NCI-H524 (cell line): ENCODE measurements around the gene ARSG.
"Not testable (repeated sequence)": the region's sequence is repeated elsewhere in the genome, so short reads cannot be mapped to it uniquely, and the experiment has no call there.

Experiments
- DNase-seq, 2 experiments: peaks; one replicate each; lab custom pipeline; 2025; lab: John Stamatoyannopoulos, UW

The ARSG gene

DNA sequence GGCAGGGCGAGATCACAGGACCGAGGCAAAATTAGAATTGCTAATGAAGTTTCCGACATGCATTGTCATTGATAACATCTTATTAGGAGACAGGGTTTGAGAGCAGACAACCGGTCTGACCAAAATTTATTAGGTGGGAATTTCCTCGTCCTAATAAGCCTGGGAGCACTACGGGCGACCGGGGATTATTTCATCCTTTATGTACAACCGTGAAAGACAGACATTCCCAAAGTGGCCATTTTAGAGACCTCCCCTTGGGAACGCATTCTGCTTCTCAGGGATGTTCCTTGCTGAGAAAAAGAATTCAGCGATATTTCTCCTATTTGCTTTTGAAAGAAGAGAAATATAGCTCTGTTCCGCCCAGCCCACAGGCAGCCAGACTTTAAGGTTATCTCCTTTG lies 40.6 kb downstream of the ARSG start:
- not testable (repeated sequence) for DNase-seq

DNA sequence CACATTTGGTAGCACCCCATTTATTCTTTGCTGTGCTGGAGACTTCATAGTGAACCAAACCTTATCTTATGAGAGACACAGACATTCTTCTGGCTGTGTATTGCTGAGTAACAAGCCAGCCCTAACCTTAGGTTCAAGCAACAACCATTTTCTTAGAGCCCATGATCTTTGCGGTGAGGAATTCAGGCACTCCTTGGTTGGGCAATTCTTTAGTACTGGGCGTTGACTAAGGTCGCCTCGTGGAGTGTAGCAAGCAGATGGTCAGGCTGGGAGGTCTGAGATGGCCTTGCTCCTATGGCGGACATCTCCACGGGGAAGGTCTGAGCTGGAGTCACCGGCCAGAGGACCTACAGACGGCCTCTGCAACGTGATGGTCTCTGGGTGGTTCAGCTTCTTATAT lies 43.1 kb downstream of the ARSG start:
- no peak for DNase-seq

DNA sequence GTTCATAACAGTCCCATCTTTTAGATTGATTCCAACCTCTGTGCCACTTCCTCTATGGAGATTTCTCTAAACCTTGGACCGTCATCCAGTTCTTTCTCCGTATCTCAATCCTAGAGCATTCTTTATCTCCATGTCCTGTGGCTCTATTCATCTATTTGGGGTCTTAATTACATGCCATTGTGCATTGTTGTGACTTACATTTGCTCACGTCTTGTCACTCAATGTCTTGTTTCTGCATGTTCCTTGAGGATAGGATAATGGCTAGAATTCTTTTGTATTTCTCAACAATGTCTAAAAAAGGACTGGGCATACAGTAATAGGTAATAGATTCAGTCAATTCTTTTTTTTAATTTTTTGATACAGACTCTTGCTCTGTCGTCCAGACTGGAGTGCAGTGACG lies 50.2 kb downstream of the ARSG start:
- DNase-seq: no peak

- DNase-seq: no peak
Observed at GRCh38 chr17:68343976-68344375, 52.7 kb downstream of the ARSG start.

DNA sequence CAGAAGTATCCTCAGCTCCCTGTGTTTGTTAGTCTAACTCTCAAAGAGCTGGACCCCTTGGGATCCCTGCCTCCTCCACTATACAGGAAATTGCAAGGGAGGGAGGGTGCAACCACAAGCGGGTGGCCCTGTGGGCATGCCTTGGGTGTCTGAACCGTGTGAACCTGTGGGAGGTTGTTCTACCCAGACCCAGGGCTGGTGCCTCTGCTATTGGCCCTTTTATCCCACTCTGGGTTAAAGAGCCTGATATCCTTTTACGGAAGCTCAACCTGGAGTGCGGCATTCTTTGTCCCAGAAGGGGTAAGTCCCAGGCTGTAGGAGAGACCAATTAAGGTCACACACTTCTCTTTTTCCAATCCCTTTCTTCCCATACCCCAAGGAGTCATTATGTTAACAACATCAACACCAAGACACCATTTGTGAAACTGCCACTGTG lies 53.4 kb downstream of the ARSG start:
- DNase-seq: no peak

DNA sequence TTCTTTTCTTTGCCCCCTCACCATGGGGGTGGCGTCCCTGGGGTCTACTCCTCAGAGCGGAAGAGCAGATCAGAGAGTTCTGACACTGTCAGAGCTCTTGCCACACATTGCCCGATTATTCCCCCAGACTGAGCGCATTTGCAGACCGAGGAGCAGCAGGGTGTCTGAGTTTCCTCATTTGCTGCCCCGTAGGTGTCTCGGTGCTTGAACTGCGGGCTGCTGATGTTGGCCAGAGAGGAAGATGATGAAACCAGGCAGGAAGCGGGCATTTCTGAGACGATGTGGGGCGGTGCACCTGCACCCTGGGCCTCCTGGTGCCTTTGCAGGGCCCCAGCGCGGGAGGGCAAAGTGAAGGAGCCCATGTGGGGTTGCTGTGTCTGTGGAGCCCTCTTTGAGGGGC lies 55.2 kb downstream of the ARSG start:
- no peak for DNase-seq

DNA sequence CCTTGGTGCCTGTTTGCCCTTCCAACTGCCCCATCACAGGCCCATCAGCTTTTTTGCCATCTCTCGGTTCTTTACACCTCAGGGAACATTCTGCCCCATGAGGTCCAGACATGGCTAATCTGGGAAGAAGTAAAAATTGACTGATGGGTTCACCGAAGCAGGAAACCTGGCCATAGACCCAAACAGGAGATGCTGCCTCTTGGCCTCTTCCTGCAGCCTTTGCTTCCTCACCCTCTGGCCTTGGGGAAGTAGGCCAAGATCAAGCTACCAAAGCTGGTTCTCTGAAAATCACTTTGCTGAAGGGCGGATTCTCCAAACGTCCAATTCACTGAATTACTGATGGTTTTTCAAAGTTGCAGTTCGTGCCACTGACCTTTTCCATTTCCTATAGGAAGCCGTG lies 56.1 kb downstream of the ARSG start:
- DNase-seq: no peak

DNA sequence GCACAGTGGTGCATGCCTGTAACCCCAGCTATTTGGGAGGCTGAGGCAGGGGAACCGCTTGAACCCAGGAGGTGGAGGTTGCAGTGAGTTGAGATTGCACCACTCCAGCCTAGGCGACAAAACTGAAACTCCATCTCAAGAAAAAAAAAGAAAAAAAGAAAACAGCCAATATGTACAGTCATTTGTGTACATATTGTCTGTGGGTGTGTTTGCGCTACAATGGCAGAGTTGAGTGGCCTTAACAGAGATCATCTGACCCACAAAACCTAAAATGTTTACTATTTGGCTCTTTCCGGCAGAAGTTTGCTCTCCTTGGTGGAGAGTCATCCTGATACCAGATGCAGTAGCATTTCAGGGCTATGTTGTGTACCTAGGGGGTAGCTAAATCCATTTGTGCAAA lies 57.9 kb downstream of the ARSG start:
- no peak for DNase-seq

DNA sequence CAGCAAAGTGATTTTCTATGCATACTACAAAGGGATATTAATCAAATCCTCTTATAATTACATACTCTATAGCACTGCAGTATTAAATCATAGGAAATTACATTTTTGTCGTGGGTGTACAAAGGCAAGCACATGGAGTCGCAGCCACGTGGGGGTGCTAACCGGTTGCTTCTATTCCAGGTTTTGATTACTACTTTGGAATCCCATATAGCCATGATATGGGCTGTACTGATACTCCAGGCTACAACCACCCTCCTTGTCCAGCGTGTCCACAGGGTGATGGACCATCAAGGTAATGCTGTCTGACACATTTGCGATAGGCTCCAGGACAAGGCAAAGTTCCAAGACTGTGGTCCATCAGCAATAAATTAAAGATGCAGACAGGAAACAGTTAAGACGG lies 60.1 kb downstream of the ARSG start:
- no peak for DNase-seq

GRCh38 chr17:68352041-68352440 lies 60.7 kb downstream of the ARSG start:
- no peak for DNase-seq

- not testable (repeated sequence) for DNase-seq
Observed at GRCh38 chr17:68352671-68353070, 61.4 kb downstream of the ARSG start.

- no peak for DNase-seq
Observed at GRCh38 chr17:68353111-68353521, 61.8 kb downstream of the ARSG start.

GRCh38 chr17:68354311-68354710 lies 63.0 kb downstream of the ARSG start:
- DNase-seq: not testable (repeated sequence)

GRCh38 chr17:68355108-68355507 lies 63.8 kb downstream of the ARSG start:
- not testable (repeated sequence) for DNase-seq

DNA sequence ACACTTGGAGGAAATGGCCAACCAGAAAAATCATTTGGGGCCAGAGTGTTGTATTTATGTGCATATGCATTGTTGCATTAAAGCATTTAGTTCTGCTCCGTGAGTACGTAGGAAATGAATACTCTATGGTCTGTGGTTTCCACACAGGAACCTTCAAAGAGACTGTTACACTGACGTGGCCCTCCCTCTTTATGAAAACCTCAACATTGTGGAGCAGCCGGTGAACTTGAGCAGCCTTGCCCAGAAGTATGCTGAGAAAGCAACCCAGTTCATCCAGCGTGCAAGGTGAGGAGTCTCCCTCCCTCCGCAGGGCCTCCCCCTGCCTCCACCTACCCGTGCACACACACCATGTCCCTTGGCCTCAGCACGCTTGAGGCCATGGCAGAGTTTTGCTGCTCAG lies 65.2 kb downstream of the ARSG start:
- no peak for DNase-seq

GRCh38 chr17:68356949-68357455 lies 65.7 kb downstream of the ARSG start:
- no peak for DNase-seq

DNA sequence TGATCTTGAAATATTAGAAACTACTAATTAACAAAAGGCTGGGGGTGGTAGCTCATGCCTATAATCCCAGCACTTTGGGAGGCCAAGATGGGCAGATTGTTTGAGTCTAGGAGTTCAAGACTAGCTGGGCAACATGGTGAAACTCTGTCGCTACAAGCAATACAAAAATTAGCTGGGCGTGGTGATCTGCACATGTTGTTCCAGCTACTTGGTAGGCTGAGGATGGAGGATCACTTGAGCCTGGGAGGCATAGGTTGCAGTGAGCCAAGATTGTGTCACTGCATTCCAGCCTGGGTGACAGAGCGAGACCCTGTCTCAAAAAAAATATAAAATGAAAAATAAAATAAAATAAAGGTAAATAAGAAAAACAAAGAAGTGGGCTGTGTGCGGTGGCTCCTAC lies 66.6 kb downstream of the ARSG start:
- no peak for DNase-seq

DNA sequence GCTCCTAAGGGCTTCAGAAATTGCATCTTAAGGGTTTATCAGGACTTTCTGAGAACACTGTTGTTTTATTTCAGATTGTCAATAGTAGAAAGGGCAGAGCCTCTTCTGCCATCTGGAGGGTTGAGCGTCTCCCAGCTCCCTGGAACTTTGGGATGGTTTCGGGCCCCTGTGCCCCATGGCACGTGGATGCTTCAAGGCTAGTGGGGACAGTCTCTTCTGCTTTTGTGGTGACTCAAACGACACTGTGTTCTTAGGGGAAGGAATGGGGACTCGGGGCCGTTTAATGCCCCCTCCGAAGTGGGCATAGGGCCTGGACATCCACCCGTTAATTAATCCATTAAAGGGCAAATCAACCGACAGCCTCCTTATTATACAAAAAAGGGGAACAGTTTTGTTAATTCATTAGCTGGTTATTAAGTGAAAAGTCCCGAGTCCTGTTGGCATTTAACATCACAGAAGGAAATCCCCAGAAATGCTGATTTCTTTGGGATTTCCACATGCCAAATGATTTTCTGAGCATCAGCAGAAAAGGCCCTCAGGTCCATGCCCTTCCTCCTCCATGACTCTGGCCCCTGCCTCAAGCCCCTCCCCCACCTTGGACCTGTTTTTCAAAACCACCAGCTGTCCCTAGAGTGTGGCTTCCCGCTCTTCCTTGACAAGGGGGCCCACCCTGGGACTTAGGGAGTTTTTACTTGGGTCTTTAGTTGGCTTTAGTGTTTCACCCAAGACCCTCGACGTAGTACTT lies 68.7 kb downstream of the ARSG start:
- no peak for DNase-seq

GRCh38 chr17:68365469-68365868 lies 74.2 kb downstream of the ARSG start:
- DNase-seq: no peak

DNA sequence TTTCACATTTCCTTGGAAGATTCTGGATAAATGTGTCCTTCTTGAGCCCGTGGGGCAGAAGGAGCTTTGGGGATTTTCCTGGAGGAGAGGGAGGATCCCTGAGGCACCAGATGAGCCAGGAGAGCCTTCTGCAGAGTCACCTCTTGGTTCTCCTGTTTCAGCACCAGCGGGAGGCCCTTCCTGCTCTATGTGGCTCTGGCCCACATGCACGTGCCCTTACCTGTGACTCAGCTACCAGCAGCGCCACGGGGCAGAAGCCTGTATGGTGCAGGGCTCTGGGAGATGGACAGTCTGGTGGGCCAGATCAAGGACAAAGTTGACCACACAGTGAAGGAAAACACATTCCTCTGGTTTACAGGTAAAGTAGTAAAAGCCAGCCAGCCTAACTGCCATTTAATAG lies 77.1 kb downstream of the ARSG start:
- DNase-seq: no peak

DNA sequence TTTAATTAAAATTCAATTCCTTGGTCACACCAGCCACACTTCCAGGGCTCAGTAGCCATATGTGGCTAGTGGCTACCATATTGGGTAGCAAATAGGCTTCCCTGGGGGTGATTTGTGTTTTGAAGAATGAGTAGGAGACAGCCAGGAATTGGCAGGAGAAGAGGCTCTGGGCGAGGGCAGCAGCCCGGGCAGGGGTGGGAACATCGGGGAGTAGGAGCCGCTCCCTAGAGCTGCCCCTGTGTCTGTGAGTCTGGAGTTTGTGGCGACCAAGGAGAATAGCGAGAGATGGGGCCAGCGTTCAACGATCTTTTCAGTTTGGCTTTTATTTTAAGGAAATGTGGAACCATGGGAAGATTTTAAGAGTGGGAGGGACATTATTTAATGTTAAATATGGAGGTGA lies 84.3 kb downstream of the ARSG start:
- DNase-seq: no peak

GRCh38 chr17:68376178-68376577 lies 84.9 kb downstream of the ARSG start:
- DNase-seq: not testable (repeated sequence)

- DNase-seq: no peak
Observed at GRCh38 chr17:68377771-68378267, 86.5 kb downstream of the ARSG start.
